T-helper 22 cell (primary cell): ENCODE results near the gene MAGI1.

Source experiments
- DNase-seq: peaks from one replicate; pipeline ENCODE4 v3.0.0-alpha.2; 2020; ENCODE audit warnings: low read depth

MAGI1 gene

DNA sequence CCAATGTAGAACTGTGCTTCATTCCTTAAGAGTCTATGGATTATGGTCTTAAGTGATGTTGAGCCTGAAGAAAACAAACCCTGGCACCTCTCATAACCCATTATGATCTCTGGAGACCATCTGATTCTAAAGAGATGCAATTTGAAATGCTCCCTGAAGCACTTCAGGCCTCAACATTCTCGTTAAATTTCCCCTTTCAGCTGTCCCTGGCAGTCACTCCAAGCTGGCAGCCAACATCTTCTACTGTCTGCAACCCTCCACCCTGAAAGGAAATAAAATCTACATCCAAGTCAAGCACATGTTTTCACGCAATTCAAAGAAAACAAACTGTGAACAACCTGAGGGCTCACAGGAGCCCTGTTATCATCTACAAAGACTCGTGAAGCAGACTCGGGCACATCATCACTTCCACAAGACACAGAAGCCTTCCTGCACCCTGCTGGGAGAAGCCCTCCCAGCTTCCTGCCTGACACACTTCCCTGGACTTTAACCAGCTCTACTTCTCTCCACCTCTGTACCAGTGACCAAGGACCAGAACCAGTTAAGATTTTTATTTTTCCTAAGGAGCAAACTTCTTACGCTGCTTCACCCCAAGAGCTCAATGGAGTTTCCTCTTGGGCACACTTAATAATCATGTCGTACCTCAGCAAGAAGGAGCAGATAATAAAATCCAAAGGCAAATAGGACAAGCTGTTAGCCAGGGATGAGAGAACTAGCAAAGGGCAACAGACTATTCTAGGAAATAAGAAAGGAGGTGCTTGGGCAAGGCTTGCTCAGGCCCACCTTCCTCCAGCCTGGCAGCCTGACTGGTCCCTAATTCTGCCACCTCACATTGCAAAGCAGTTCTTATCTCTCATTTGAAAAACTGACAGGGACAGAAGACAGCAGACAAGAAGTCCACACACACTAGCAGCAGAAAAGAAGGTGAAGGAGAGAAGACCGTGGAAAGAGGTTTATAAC is 67.1 kb downstream of the MAGI1 start:
- DNase-seq = no peak

DNA sequence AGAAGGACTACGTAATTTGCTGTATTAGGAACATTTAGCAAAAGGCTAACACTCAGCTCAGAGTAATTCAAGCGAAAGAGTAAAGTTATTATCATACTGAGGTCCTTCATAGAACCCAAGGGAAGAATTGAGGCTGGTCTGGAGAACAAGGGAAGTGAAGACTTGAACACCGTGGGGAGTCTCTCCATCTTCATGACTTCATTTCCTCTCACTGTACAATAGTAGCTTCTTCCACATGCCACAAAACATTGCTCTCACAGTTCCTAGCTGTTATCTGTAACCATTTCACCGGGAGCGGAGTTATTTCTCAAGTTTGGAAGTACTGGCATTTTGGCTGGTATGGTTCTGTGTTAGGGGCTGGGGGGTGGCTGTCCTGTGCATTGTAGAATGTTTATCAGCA is 69.7 kb downstream of the MAGI1 start:
- no peak for DNase-seq

DNA sequence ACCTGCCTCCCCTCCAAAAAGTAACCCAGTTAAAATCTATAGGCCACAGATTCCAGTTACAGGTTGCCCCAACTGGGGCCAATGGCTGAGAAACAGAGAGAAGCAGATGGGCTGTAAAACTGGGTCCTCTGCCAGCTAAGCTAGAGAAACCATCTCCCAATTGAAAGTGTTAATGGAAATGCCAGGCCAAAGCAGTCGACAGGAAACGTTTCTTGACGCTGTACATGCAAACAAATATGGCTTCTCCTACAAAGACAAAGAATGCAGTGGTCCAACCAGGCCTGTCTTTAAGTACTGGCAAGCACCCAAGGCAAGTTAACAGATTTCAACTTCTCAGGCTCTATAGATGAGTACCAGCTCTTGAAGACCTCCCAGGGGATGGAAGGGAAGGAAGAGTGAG is 71.3 kb downstream of the MAGI1 start:
- DNase-seq = no peak

DNA sequence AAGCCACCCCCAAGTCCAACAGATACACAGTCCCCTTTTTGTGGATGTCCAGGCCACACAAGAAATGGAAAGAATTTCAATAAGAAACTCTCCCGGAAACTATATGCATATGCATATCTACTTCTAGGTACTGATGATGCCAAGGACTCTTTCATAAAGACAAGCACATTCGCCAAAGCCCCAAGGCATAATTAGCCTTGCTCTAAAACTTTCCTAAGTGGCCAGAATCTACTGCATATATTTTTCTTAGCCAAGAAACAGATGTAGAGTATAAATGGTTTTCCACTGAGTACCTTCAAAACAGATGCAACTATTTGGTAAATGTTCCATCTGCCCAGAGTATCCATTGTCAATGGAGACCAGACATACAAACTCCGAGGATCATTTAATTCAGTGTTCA is 73.9 kb downstream of the MAGI1 start:
- no peak for DNase-seq

DNA sequence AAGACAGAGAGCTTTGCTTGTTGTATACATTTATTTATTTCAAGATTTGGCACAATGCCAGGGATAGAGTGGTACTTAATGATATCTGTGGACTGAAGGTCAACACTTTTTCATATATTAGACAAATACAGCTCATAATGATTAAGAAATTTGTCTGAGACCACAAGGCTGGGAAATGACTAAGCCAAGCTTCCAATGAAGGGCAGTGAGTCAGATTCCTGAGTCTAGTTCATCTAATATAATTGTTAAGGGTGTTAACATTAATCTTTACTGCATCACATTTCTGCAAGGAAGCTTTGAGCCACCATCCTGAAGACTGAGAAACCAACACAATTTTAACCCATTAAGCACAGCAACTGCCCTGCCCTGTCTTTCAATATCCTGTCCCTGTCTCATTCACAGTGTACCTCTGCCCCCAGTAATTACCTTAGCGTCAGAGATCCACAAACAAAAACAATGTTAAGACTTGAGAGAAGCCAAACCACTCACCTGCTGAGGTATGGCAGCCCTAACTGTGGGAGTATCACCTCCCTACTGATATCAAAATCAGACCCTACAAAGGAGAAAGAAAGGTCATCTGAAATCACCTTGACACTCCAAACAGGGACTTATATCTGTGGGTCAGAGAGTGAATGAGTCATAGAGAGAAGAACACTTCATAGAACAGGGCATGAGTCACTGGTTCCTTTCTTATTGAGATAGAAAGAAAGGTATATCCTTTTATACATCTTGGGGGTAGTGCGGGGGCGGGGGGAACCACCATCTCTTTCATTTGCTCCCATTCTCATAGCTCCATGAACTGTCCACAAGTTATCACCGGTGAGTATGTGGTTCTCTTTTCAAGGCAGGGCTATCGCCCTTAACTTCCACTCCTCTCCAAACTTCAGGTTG is 74.7 kb downstream of the MAGI1 start:
- DNase-seq = no peak

DNA sequence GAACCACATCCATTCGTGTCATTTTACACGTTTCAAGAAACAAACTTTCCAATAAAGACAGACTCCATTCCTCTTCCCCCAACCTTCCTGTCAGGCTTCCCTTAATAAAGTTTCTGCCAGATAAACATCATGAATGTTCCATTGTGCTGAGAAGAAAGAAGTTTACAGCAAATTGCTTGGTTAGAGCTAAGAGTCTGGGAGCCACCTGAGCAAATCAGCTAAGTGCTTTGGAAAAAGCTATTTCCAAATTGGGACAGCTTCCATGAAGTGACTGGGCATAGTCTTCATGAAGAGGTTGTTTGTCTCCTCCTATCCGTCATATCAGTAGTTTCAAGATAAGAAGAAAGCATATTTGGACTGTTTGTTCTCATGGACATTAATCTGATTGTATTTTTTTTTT is 77.0 kb downstream of the MAGI1 start:
- DNase-seq = no peak

DNA sequence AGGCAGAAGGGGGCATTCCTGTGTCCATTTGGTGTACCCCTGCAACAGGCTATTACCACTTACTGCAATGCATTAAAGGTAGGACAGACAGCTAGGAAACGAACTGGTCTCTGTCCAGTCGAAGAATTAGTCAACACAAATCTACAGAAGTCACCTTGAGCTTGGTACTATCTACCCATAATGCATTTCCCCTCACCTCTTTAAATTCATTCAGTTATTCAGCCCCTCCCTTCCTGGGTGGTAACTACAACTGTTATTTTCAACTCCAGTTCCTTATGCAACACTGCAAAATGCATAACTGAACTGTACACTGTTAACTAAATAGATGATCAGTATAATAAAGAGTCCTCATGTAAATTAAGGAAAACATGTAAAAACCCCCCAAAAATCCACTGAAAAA is 77.6 kb downstream of the MAGI1 start:
- no peak for DNase-seq

DNA sequence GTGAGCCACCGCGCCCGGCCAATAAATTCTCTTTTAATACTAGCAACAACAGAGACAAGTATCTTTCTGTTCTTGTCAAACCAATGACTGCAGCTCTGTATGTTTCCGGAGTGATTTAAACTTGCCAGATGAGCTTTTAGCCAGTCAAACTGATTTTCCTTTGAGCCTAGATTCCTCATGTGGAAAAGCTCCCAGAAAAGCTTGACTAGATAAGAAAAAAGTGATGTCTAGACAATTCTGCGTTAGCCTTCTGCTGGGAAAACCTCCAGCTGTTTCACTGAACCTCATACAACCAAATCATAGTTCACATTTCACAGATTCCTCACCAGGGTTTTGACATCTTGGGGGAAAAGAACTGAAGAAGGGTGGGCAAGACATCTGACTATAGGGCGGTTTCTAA is 78.6 kb downstream of the MAGI1 start:
- DNase-seq = no peak

DNA sequence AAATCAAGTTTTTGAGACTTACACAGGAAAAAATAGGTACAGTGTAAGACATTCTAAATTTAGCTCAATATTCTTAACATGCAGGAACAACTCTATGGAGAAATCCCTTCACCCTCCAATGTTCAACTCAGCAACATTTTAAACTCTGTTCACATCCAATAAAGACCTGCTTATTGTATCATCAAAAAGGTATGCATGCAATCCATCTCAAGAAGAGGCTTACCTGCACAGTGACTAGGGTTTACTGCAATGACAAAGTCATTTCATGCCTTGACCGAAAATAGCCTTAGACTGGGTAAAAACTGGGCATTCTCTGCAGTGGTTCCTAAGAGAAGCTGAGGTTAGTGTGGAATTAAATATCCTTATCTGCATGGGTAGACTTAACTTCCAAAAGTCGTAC is 80.5 kb downstream of the MAGI1 start:
- DNase-seq = no peak

DNA sequence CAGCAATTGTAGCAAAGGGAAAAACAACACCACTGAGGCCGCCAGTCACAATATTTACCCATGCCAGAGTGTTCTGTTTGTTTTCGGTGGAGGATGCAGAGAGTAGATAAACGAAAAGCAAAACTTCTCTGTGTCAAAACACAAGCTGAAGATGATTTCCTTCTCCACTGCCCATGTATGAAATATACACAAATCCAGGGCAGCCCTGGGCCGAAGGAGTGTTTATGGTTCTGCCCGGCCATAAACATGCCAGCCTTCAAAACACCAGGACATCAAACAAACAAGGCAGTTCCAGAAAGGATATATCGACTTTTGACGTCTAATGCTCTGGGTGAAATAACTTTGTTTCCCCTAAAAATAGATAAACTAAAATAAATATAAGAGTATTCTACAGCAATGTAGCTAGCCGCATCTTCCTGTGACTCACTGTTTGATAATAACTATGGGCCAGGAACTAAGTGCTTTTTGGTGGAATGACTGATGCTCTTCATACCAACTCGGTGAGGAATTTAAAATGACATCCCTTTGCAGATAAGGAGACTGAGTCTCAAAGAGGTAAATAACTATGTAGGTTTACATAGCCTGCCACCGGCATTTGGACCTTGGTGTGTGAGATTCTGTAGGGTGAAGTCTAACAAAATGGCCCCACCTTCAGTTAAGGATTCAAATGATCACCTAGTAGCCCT is 82.8 kb downstream of the MAGI1 start:
- no peak for DNase-seq

DNA sequence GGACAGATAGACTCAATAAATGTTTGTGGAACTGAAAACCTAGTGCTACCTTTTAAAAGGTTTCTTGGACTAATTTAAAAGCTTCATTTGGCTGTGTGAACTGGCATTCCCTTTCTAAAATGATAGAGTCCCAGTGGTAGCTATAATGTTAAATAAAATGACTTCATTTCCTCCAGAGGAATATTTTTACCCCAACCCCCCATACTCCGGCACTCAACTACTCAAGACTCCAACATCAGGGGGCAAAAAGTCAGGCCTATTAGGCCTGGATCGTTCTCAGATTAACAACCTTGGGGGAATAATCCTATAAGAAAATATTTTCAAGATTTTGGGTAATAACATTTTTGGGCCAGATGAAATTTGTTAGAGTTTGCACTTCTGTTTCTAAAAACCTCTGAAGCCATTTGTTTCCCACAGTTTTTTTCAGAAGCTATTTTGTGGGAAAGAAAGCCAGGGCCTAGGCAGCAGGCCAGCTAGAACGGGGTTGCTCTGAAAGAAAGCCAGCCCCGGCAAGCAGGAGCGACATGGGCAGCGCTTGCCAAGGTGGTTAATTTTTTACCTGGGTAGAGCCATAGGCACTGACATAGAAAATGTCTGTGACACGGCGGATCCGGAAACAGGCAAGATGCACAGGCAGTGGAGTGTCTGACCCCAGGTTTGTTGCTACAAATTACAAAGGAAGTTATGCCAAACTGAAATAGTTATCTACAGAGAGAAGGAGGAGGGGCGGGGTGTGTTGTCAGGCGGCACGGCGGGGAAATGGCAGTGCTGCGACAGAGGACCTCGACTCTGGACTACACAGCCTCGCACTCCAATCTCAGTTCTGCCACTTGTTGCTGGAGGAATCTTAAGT is 84.6 kb downstream of the MAGI1 start:
- no peak for DNase-seq

DNA sequence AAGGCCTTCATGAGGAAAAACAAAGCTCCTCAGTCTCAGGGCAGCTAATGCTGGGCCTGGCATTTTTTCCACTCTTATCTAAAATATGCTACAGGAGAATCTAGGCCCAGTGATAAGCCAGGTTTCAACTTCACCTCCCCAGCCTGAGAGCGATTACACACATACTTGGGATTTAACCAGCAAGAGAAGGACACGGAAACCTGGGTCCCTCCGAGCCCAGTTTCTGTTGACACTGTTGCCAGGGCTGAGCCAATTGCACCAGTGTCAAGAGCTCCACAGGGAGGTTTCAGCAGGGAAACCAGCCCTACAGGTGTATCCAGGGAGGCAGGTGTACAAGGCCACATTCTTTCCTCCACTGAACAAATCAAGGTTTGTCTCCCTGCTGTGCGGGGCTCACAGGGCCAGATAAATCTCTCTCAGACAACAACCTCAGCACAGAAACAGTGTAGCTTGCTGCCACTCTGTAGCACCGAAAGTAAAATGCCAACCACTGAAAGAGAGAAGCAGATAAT is 85.4 kb downstream of the MAGI1 start:
- no peak for DNase-seq

DNA sequence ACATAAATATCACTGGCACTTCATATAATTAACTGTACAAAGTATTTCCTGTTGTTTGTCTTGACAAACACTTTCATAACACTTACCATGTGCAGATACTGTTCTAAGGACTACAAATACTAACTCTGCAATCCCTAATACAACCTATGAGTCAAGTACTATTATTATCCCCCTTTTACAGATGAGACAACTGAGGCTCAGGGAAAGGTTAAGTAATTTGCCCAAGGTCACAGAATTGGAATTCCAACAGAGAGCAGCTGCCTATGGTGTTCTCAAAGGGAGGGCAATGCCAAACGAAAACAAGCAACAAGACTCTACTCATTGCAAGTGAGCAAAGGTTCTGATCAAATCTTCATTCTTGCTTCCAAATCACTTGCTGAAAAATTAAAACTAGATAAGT is 85.9 kb downstream of the MAGI1 start:
- DNase-seq = no peak

DNA sequence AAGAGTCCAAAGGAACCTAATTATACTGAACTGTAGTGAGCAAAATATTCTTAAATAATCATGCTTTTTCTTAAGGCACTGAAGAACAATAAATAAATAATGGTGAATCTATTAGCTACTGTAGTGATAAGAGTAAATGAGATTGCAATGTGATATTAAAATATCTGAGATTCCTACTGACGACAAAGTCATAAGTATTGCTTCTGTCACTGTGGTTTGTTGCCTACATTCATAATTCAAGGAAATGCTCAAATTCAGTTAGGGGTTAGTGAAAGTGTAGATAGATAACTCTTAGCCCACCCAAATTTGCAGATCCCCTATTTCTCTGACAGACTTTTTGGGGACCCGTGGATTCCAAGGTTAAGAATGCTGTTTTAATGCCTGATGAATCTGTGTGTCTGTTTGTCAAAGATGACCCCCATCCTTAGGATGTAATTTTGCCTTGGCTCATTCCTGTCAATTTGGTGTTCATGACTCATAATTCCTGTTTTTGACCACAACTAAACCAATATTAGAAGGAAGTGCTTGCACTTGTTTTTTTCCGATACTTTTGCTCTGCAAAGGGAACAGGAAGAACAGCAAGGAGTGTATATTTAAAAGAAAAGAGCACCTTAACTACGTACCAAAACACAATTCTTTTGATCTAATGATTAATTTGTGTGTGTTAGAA is 86.7 kb downstream of the MAGI1 start:
- DNase-seq = no peak

DNA sequence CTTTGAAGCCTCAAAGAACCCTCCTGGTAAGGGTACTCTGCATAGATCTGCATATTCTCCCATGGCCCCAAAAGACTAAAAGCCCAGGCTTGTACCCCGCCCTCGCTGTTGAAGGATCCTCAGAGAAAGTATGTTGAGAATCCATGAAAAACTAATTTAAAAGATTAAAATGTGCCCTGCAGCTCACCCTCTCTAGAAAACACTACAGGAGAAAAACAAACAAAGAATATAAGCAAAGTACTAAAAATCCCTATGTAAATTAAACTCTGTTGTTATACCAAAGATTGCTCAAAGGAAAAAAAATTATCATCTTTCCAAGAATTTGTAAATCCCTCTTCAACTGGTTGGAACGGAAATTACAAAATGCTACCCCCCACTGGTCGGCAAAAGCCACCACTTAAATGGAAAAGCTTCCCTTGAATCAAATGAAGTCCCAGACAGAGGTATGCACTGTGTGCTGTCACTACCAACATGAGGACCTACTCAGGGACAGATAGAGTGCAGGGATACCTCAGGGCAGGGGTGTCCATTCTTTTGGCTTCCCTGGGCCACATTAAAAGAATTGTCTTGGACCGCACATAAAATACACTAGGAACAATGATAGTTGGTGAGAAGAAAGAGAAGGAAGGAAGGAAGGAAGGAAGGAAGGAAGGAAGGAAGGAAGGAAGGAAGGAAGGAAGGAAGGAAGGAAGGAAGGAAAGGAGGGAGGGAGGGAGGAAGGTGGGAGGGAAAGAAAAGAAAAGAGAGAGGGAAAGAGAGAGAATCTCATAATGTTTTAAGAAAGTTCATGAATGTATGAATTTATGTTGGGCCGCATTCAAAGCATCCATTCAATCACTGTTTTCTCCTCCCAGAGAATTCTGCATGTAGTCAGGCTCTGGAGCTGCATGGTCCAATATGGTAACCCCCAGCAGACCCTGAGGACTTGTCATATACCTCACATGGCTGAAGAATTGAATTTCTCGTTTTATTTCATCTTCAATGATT is 88.1 kb downstream of the MAGI1 start:
- no peak for DNase-seq

DNA sequence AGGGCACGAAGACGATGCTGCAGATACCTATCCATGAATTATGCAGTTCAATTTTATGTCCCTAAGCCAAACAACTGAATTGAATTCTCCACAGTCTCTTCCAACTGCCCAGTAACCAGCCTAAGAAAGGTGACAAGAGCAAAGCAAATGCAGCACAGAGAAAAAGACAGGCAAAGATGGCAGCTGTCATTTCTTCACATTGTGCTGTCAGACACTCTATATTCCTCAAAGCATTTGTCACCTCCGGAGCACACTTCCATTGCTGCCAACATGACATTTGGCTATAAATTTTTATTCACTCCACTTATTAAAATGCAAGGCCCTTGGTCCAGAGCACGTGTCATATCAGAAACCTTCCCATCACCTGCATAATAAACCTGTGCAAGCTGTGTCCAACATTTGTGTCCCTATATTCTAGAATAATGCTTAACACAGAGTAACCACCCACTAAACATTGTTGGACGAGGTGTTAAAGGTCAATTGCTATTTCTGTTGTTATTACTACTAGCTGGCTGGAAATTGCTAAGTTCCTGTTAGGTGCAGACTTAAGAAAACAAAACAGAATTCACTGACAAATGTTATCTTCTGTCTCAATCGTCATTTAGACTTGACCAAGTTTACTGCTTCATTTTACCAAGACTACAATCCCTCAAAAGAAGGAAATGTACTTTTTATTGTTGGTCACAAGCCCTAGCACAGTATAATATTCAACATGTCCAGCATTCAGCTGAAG is 89.7 kb downstream of the MAGI1 start:
- no peak for DNase-seq

DNA sequence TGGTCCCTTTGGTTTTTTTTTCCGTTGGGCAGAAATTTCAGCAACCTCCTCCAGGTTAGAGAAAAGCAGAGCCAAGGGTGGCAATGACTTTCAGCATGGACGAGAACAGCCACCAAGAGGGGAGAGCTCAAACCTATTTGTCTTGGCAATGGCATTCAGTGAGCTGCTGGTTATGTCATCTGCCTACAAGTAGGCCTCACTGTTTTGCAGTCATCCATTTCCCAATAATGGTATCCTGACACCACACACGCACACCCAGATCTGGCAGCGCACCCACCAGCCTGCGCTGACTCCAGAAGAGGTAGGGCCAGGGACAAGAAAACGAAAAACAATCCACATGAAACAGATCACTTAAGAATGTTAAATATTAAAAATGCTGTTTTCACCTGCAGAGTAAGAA is 92.3 kb downstream of the MAGI1 start:
- DNase-seq = no peak

DNA sequence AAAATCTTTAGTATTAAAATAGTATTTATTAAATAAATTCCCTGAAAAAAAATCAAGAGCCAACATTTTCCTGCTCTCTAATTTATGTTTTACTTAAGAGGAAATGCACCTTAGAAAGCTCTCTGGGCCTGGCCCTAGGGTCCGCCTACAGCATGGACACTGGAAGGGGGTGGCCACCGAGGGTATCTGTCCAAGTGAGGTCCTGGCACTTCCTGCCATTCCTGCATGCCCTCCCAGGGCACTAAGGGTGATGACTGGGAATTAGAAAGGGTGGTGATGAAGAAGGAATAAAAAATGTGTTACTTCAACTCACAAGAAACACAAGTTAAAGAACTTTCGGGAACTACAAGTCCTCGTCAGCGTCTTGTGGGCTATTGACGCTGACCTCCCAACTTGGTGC is 92.8 kb downstream of the MAGI1 start:
- DNase-seq = no peak

DNA sequence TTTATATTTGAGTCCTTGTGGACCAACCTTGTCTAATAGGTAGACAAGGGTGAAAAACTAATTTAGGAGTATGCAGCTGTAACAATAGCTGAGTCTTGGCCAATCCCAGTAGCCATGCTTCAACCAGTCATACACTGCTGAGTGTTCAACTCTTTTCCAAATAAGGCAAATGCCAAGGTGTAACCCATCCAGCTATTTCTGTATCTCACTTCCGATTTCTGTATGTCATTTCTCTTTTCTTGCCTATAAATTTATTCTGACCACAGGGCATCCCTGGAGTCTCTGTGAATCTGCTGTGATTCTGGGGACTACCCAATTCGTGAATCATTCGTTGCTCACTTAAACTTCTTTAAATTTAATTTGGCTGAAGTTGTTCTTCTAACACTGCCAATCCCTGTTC is 93.2 kb downstream of the MAGI1 start:
- DNase-seq = no peak
